Measurements from ENCODE around the gene THSD7A. TPM values are rescaled to one million over a fixed set of nuclear protein-coding genes. Genes with fewer than 3 reads are reported as not detected.

Gene THSD7A
- total RNA-seq, 1 donor, result 0.43 TPM

GRCh38 chr7:11795231-11795630, 36.8 kb downstream of the THSD7A start:
- H3K4me3 ChIP-seq (ENCODE audit: low read depth, low read length), result no peak overlapping the region
- TF ChIP-seq CTCF (IDR thresholded peaks at IDR 0.05; ENCODE audit: insufficient read depth, low read depth, low read length), result no peak
- DNase-seq (ENCODE audit: low read depth), result no peak

- TF ChIP-seq CTCF (IDR thresholded peaks at IDR 0.05; ENCODE audit: insufficient read depth, low read depth, low read length), result no peak
- no peak for DNase-seq (ENCODE audit: low read depth)
- H3K4me3 ChIP-seq (ENCODE audit: low read depth, low read length), result no peak overlapping the region
These were observed 39.8 kb downstream of the THSD7A start for GRCh38 chr7:11792166-11792565.

GRCh38 chr7:11788568-11788967, 43.4 kb downstream of the THSD7A start:
- no peak overlapping the region for H3K4me3 ChIP-seq (ENCODE audit: low read depth, low read length)
- no peak for DNase-seq (ENCODE audit: low read depth)
- TF ChIP-seq CTCF (IDR thresholded peaks at IDR 0.05; ENCODE audit: insufficient read depth, low read depth, low read length), result no peak

- no peak for TF ChIP-seq CTCF (IDR thresholded peaks at IDR 0.05; ENCODE audit: insufficient read depth, low read depth, low read length)
- no peak overlapping the region for H3K4me3 ChIP-seq (ENCODE audit: low read depth, low read length)
- no peak for DNase-seq (ENCODE audit: low read depth)
These were observed 44.5 kb downstream of the THSD7A start for GRCh38 chr7:11787534-11787933.

GRCh38 chr7:11786186-11786585, 45.8 kb downstream of the THSD7A start:
- no peak overlapping the region for H3K4me3 ChIP-seq (ENCODE audit: low read depth, low read length)
- DNase-seq (ENCODE audit: low read depth), result no peak
- TF ChIP-seq CTCF (IDR thresholded peaks at IDR 0.05; ENCODE audit: insufficient read depth, low read depth, low read length), result no peak

- TF ChIP-seq CTCF (IDR thresholded peaks at IDR 0.05; ENCODE audit: insufficient read depth, low read depth, low read length), result no peak
- no peak overlapping the region for H3K4me3 ChIP-seq (ENCODE audit: low read depth, low read length)
- no peak for DNase-seq (ENCODE audit: low read depth)
These were observed 47.0 kb downstream of the THSD7A start for GRCh38 chr7:11784769-11785536.

Measured in fibroblast of villous mesenchyme (primary cell).